Activated naive CD8-positive, alpha-beta T cell (primary cell): Measurements from ENCODE around the gene PLCH1.

Experiments
- H3K27ac Mint-ChIP-seq: one replicate; pipeline ENCODE4 v1.8.0; 2021; ENCODE audit warnings: mixed read lengths
- H3K27me3 Mint-ChIP-seq: one replicate; pipeline ENCODE4 v1.8.0; 2021; ENCODE audit warnings: mixed read lengths
- H3K36me3 Mint-ChIP-seq: one replicate; pipeline ENCODE4 v1.8.0; 2021; ENCODE audit warnings: mixed read lengths
- H3K4me1 Mint-ChIP-seq: one replicate; pipeline ENCODE4 v1.8.0; 2021; ENCODE audit warnings: low read depth, mixed read lengths
- H3K4me3 Mint-ChIP-seq: one replicate; pipeline ENCODE4 v1.8.0; 2021; ENCODE audit warnings: mild to moderate bottlenecking, mixed read lengths
- H3K9me3 Mint-ChIP-seq: one replicate; pipeline ENCODE4 v1.8.0; 2021; ENCODE audit warnings: low read depth, mixed read lengths

The PLCH1 gene

DNA sequence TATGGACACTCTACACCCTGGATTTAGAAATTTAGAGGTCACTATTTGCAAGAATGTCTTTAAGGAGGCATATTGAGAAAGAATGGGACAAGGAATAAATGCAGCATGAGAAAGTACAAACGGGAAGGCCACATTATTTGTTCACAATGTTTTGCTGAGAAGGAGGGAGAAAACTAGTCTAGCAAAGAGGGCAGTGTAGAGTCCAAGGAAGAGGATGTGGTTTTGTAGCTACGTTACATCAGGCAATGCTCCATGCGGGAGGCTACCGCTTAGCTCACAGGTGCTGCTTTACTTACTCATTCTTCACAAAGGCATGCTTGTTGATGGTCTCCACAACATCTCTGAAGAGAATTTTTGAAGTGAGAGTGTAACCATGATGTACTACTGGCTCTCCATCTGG lies 191.1 kb downstream of the PLCH1 start:
- H3K4me1 Mint-ChIP-seq, result peaks cover 34% of the 10 kb centered on the region
- H3K27ac Mint-ChIP-seq, result no peak overlapping the region
- no peaks in the 10 kb centered on the region for H3K9me3 Mint-ChIP-seq

GRCh38 chr3:155553326-155553725 lies 191.5 kb downstream of the PLCH1 start:
- no peak overlapping the region for H3K27ac Mint-ChIP-seq
- no peak overlapping the region for H3K4me3 Mint-ChIP-seq
- H3K4me1 Mint-ChIP-seq, result peaks cover 35% of the 10 kb centered on the region
- no peaks in the 10 kb centered on the region for H3K36me3 Mint-ChIP-seq
- H3K27me3 Mint-ChIP-seq, result no peaks in the 10 kb centered on the region
- H3K9me3 Mint-ChIP-seq, result no peaks in the 10 kb centered on the region

More for the DNA sequence above, 191.1 kb downstream of the PLCH1 start:
- no peak overlapping the region for H3K4me3 Mint-ChIP-seq
- H3K36me3 Mint-ChIP-seq, result no peaks in the 10 kb centered on the region
- H3K27me3 Mint-ChIP-seq, result no peaks in the 10 kb centered on the region

DNA sequence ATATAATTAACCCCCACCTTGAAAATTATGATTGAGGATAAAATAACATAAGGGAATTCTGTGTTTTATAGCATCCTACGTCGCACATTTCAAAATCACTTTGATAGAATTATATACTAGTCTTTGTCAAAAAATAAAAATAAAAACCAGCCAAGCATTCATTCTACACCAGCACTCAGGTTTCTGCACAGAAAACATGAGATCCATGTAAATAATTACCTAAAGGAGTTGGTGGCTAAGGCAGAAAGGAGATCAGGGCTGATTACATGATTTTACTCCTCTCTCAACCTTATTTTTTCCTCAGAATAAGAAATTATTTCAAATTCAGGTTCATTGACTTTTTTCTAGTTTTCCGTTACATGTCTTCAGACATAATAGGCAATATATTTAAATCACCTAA lies 194.5 kb downstream of the PLCH1 start:
- Mint-ChIP-seq H3K4me1 (peaks cover 28% of the 10 kb centered on the region), H3K27ac (no peak overlapping the region), H3K27me3 (no peaks in the 10 kb centered on the region), H3K4me3 (no peak overlapping the region), H3K36me3 (no peaks in the 10 kb centered on the region), H3K9me3 (peaks cover 4% of the 10 kb centered on the region)

DNA sequence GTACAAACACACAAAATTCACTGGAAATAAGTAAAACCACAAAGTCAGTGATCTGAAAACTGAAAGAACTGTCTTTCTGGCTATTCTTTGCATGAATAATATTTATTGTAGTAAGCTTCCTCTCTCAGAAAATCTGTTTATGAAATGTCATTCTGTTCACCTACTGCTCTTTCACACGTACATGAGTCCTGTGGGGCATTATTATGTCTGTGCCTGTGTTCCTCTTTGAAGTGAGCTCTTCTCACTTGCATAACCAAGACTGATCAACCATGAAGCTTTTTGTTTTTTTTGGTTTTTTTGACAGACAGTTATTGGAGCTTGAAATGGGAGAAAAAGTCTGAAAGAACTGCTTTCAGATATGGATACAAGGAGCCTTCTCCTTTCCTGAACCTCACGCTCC lies 195.8 kb downstream of the PLCH1 start:
- no peaks in the 10 kb centered on the region for H3K36me3 Mint-ChIP-seq
- H3K9me3 Mint-ChIP-seq, result peaks cover 4% of the 10 kb centered on the region
- peak overlapping the region; percentile 17 for H3K27ac Mint-ChIP-seq
- no peak overlapping the region for H3K4me3 Mint-ChIP-seq
- H3K4me1 Mint-ChIP-seq, result peaks cover 15% of the 10 kb centered on the region
- no peaks in the 10 kb centered on the region for H3K27me3 Mint-ChIP-seq

- Mint-ChIP-seq H3K27me3 (no peaks in the 10 kb centered on the region), H3K36me3 (no peaks in the 10 kb centered on the region), H3K4me1 (peaks cover 6% of the 10 kb centered on the region), H3K4me3 (no peak overlapping the region), H3K9me3 (peaks cover 4% of the 10 kb centered on the region), H3K27ac (no peak overlapping the region)
Observed at GRCh38 chr3:155548195-155548594, 196.7 kb downstream of the PLCH1 start.

GRCh38 chr3:155535098-155535497 lies 209.8 kb downstream of the PLCH1 start:
- Mint-ChIP-seq H3K9me3 (peaks cover 18% of the 10 kb centered on the region), H3K27me3 (no peaks in the 10 kb centered on the region), H3K4me1 (no peaks in the 10 kb centered on the region), H3K4me3 (no peak overlapping the region), H3K27ac (no peak overlapping the region), H3K36me3 (peaks cover 6% of the 10 kb centered on the region)

DNA sequence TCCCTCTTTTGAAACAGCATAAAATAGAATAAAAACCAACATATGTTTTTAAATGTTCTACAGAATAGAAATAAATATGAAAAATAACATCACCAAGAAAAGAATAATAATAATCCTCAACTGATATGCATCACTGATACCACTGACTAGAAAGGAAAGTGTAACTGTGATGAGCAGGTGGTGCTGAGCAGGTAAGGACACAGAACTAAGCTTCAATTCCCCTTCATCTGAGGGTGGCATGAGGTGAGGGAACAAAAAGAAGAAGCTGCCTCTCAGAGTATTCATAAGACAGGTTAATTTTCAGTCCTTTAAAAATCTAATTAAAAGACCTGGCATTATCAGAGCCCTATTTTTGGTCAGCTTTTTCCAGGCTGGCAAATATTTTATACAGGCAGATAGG lies 216.3 kb downstream of the PLCH1 start:
- Mint-ChIP-seq H3K4me1 (no peaks in the 10 kb centered on the region), H3K27ac (no peak overlapping the region), H3K27me3 (no peaks in the 10 kb centered on the region), H3K9me3 (peaks cover 6% of the 10 kb centered on the region), H3K36me3 (peaks cover 2% of the 10 kb centered on the region), H3K4me3 (no peak overlapping the region)

DNA sequence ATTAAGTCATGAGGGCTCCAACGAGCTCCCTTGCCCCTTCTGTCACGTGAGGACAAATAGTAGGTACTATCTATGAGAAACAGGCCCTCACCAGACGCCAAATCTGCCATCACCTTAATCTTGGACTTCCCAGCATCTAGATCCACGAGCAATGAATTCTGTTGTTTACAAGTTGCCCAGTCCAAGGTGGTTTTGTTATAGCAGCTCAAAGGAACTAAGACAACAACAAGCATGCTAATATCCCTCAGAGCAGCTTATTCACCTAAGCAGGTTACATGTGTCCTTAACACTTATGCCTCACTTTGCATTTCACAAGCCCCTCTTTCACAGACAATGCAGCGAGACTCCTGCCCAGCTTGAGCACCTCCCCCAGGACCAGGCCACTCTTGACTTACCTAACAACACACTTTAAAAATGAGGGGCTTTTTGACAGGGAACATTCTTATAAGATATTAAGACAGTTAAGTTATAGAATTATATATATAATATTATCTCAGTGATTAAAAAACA lies 219.5 kb downstream of the PLCH1 start:
- H3K9me3 Mint-ChIP-seq, result peaks cover under 1% of the 10 kb centered on the region
- H3K27me3 Mint-ChIP-seq, result no peaks in the 10 kb centered on the region

GRCh38 chr3:155520463-155520862 lies 224.4 kb downstream of the PLCH1 start:
- Mint-ChIP-seq H3K36me3 (no peaks in the 10 kb centered on the region), H3K27ac (no peak overlapping the region), H3K4me3 (no peak overlapping the region), H3K4me1 (no peaks in the 10 kb centered on the region), H3K27me3 (no peaks in the 10 kb centered on the region), H3K9me3 (no peaks in the 10 kb centered on the region)

More for the DNA sequence above, 219.5 kb downstream of the PLCH1 start:
- Mint-ChIP-seq H3K4me3 (no peak overlapping the region), H3K27ac (no peak overlapping the region), H3K36me3 (peaks cover under 1% of the 10 kb centered on the region), H3K4me1 (no peaks in the 10 kb centered on the region)

DNA sequence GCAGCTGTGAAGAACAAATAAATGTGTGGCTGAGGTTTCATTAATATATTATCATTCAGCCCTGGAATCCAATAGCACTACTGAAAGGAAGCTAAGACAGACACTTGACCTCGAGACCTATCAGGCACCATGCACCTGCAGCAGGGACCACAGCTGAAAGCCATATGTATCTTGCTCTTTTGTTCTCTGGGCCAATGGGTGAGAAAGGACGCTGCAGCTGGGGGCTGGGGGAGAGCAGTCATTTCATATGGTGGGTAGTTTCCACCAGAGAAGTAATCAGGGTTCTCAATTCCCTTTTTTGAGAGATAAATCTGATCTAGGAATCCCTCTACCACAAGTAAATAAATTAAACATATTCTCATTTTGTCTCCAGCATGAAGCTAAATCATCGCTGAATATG lies 225.8 kb downstream of the PLCH1 start:
- Mint-ChIP-seq H3K9me3 (no peaks in the 10 kb centered on the region), H3K27me3 (no peaks in the 10 kb centered on the region), H3K27ac (no peak overlapping the region), H3K4me1 (no peaks in the 10 kb centered on the region), H3K36me3 (no peaks in the 10 kb centered on the region), H3K4me3 (no peak overlapping the region)

- Mint-ChIP-seq H3K27me3 (no peaks in the 10 kb centered on the region), H3K36me3 (no peaks in the 10 kb centered on the region), H3K9me3 (no peaks in the 10 kb centered on the region)
Observed at GRCh38 chr3:155517903-155518302, 227.0 kb downstream of the PLCH1 start.

GRCh38 chr3:155516439-155516838 lies 228.4 kb downstream of the PLCH1 start:
- peaks cover 2% of the 10 kb centered on the region for H3K27me3 Mint-ChIP-seq
- peaks cover 6% of the 10 kb centered on the region for H3K9me3 Mint-ChIP-seq
- no peak overlapping the region for H3K4me3 Mint-ChIP-seq
- H3K27ac Mint-ChIP-seq, result no peak overlapping the region
- no peaks in the 10 kb centered on the region for H3K4me1 Mint-ChIP-seq
- peaks cover 2% of the 10 kb centered on the region for H3K36me3 Mint-ChIP-seq

More at GRCh38 chr3:155517903-155518302, 227.0 kb downstream of the PLCH1 start:
- no peaks in the 10 kb centered on the region for H3K4me1 Mint-ChIP-seq
- no peak overlapping the region for H3K27ac Mint-ChIP-seq
- no peak overlapping the region for H3K4me3 Mint-ChIP-seq

- peaks cover 2% of the 10 kb centered on the region for H3K36me3 Mint-ChIP-seq
- no peak overlapping the region for H3K27ac Mint-ChIP-seq
- no peak overlapping the region for H3K4me3 Mint-ChIP-seq
- H3K27me3 Mint-ChIP-seq, result peaks cover 2% of the 10 kb centered on the region
- no peaks in the 10 kb centered on the region for H3K4me1 Mint-ChIP-seq
- H3K9me3 Mint-ChIP-seq, result peaks cover 6% of the 10 kb centered on the region
Observed at GRCh38 chr3:155512867-155513261, 232.0 kb downstream of the PLCH1 start.

GRCh38 chr3:155512175-155512866 lies 232.6 kb downstream of the PLCH1 start:
- peaks cover 6% of the 10 kb centered on the region for H3K9me3 Mint-ChIP-seq
- no peaks in the 10 kb centered on the region for H3K4me1 Mint-ChIP-seq
- peaks cover 2% of the 10 kb centered on the region for H3K36me3 Mint-ChIP-seq
- peaks cover 2% of the 10 kb centered on the region for H3K27me3 Mint-ChIP-seq
- H3K4me3 Mint-ChIP-seq, result no peak overlapping the region
- no peak overlapping the region for H3K27ac Mint-ChIP-seq

DNA sequence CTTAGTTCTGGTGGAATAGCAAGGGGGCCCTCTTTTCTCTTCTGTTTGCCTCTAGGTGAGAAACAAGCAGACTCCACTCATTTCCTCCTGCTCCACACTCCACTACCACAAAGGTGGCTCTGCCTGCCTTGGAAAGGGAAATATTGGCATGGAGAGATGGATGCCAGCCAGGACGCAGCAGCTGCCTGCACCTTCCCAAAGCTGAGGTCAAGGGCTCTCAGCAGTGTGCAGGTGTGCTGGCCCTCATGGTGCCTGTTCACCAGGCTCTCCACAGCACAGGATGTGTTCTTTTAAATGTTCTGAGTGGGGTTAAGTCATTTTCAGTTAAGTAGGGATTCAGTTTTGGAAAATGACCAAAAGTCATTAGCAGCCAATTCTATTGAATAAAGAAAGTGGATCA lies 240.2 kb downstream of the PLCH1 start:
- Mint-ChIP-seq H3K27me3 (no peaks in the 10 kb centered on the region), H3K4me3 (no peak overlapping the region), H3K27ac (no peak overlapping the region), H3K36me3 (no peaks in the 10 kb centered on the region), H3K9me3 (no peaks in the 10 kb centered on the region), H3K4me1 (no peaks in the 10 kb centered on the region)

DNA sequence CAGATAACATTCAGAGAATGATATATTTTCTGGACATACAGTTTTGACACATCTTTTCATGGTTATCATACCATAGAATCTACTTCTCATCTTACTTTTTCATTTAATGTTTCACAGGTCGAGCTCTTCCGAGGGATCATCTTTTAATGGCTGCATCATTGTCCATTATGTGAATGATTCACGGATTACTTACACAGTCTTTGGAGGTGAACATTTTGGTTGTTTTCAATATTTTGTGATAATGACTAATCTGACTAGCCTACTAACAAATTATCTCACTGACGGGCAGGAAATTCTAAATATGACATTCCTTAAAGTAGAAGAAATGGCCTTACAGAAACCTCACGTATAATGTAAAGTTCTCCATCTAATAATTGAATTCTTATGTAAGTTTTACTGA lies 242.2 kb downstream of the PLCH1 start:
- H3K27me3 Mint-ChIP-seq, result no peaks in the 10 kb centered on the region
- no peak overlapping the region for H3K27ac Mint-ChIP-seq
- H3K36me3 Mint-ChIP-seq, result no peaks in the 10 kb centered on the region
- H3K4me3 Mint-ChIP-seq, result no peak overlapping the region
- H3K9me3 Mint-ChIP-seq, result no peaks in the 10 kb centered on the region
- no peaks in the 10 kb centered on the region for H3K4me1 Mint-ChIP-seq
